HG03457 (cell line): ENCODE data around the gene SLC2A9.

Experiments used
- ATAC-seq: cut with Tn5 transposase; IDR thresholded peaks from one replicate; pipeline ENCODE4 v1.9.1; 2021; ENCODE audit warnings: moderate number of reproducible peaks; ENCODE audit not compliant: unreplicated experiment

Gene SLC2A9

GRCh38 chr4:9899306-9900055 is 121.8 kb downstream of the SLC2A9 start:
- ATAC-seq: no peak

GRCh38 chr4:9898596-9899305 is 122.5 kb downstream of the SLC2A9 start:
- no peak for ATAC-seq

GRCh38 chr4:9895333-9895705 is 126.0 kb downstream of the SLC2A9 start:
- no peak for ATAC-seq

- ATAC-seq: no peak
Measured at GRCh38 chr4:9894644-9895332, 126.5 kb downstream of the SLC2A9 start.

GRCh38 chr4:9893329-9894108 is 127.8 kb downstream of the SLC2A9 start:
- no peak for ATAC-seq

GRCh38 chr4:9891740-9892139 is 129.6 kb downstream of the SLC2A9 start:
- no peak for ATAC-seq

- no peak for ATAC-seq
Measured at GRCh38 chr4:9891056-9891455, 130.2 kb downstream of the SLC2A9 start.

GRCh38 chr4:9889306-9889705 is 132.0 kb downstream of the SLC2A9 start:
- no peak for ATAC-seq

GRCh38 chr4:9885958-9886357 is 135.3 kb downstream of the SLC2A9 start:
- ATAC-seq: no peak

- no peak for ATAC-seq
Measured at GRCh38 chr4:9880406-9881197, 140.7 kb downstream of the SLC2A9 start.

GRCh38 chr4:9877123-9877522 is 144.2 kb downstream of the SLC2A9 start:
- no peak for ATAC-seq

GRCh38 chr4:9875516-9875915 is 145.8 kb downstream of the SLC2A9 start:
- no peak for ATAC-seq

- ATAC-seq: no peak
Measured at GRCh38 chr4:9874385-9874784, 146.9 kb downstream of the SLC2A9 start.

- ATAC-seq: no peak
Measured at GRCh38 chr4:9870165-9870790, 151.0 kb downstream of the SLC2A9 start.

- ATAC-seq: no peak
Measured at GRCh38 chr4:9867751-9868425, 153.4 kb downstream of the SLC2A9 start.

GRCh38 chr4:9866931-9867330 is 154.4 kb downstream of the SLC2A9 start:
- no peak for ATAC-seq

- ATAC-seq: no peak
Measured at GRCh38 chr4:9861561-9861960, 159.7 kb downstream of the SLC2A9 start.

- ATAC-seq: no peak
Measured at GRCh38 chr4:9859810-9860209, 161.5 kb downstream of the SLC2A9 start.

- no peak for ATAC-seq
Measured at GRCh38 chr4:9849538-9849920, 171.8 kb downstream of the SLC2A9 start.
